Liver (tissue), 9 donors: ENCODE data around the gene FKTN. TPM values are rescaled to one million over a fixed set of nuclear protein-coding genes. Genes with fewer than 3 reads are reported as not detected.

Source experiments
- DNase-seq: peaks from one replicate; pipeline ENCODE4 v3.0.0-alpha.2; 2017; ENCODE audit warnings: low spot score
- H3K27ac ChIP-seq, 2 donors: one replicate each; pipeline ENCODE4 v1.7.0; 2013; ENCODE audit warnings: inconsistent platforms in 2 of 2, low read length in 2 of 2, control low read depth in 1 of 2, low read depth in 1 of 2, mild to moderate bottlenecking in 1 of 2
- H3K27me3 ChIP-seq, 4 donors: one replicate each; pipeline versions ENCODE4 v1.6.1 to v1.7.0; 2013; ENCODE audit warnings: low read length in 3 of 4, inconsistent platforms in 1 of 4, mild to moderate bottlenecking in 1 of 4, moderate library complexity in 1 of 4; ENCODE audit not compliant: control insufficient read depth in 4 of 4, insufficient read depth in 4 of 4
- H3K36me3 ChIP-seq, 4 donors: one replicate each; pipeline versions ENCODE4 v1.6.1 to v1.7.0; 2013; ENCODE audit warnings: low read length in 3 of 4, mild to moderate bottlenecking in 3 of 4, low read depth in 1 of 4, moderate library complexity in 1 of 4; ENCODE audit not compliant: control insufficient read depth in 4 of 4, insufficient read depth in 3 of 4
- H3K4me1 ChIP-seq, 4 donors: one replicate each; pipeline versions ENCODE4 v1.6.1 to v1.7.0; 2013; ENCODE audit warnings: low read length in 3 of 4, mild to moderate bottlenecking in 3 of 4, moderate library complexity in 1 of 4; ENCODE audit not compliant: control insufficient read depth in 4 of 4, insufficient read depth in 4 of 4
- H3K4me3 ChIP-seq, 3 donors: one replicate each; pipeline versions ENCODE4 v1.6.1 to v1.7.0; 2013; ENCODE audit warnings: low read length in 3 of 3, control low read depth in 1 of 3, low read depth in 1 of 3, mild to moderate bottlenecking in 1 of 3
- H3K9ac ChIP-seq, 2 donors: one replicate each; pipeline ENCODE4 v1.7.0; 2013; ENCODE audit warnings: low read length in 2 of 2, mild to moderate bottlenecking in 2 of 2, moderate library complexity in 2 of 2, control low read depth in 1 of 2, low read depth in 1 of 2
- H3K9me3 ChIP-seq, 4 donors: one replicate each; pipeline versions ENCODE4 v1.6.1 to v1.7.0; 2013; ENCODE audit warnings: low read length in 3 of 4; ENCODE audit not compliant: control insufficient read depth in 4 of 4
- EGR1 ChIP-seq, 2 donors: IDR thresholded peaks; 2 replicates each; pipeline ENCODE4 v1.6.1; 2016 to 2018; ENCODE audit warnings: antibody characterized with exemption in 2 of 2, low read depth in 2 of 2
- FOXA1 ChIP-seq: IDR thresholded peaks from 2 replicates; pipeline ENCODE4 v1.6.1; 2016; ENCODE audit warnings: antibody characterized with exemption
- FOXA2 ChIP-seq: IDR thresholded peaks from 2 replicates; pipeline ENCODE4 v1.6.1; 2016; ENCODE audit warnings: antibody characterized with exemption
- GABPA ChIP-seq, 2 donors: IDR thresholded peaks in 1 of 2; conservative IDR thresholded peaks in 1 of 2; 2 replicates each; pipeline ENCODE4 v1.6.1; 2016; ENCODE audit warnings: antibody characterized with exemption in 2 of 2, mild to moderate bottlenecking in 1 of 2, moderate library complexity in 1 of 2
- HNF4A ChIP-seq, 2 donors: conservative IDR thresholded peaks; 2 replicates each; pipeline ENCODE4 v1.6.1; 2016; ENCODE audit warnings: antibody characterized with exemption in 2 of 2, mild to moderate bottlenecking in 2 of 2
- HNF4G ChIP-seq: IDR thresholded peaks from 2 replicates; pipeline ENCODE4 v1.6.1; 2016; ENCODE audit warnings: antibody characterized with exemption
- JUND ChIP-seq, 2 donors: IDR thresholded peaks; 2 replicates each; pipeline ENCODE4 v1.6.1; 2016; ENCODE audit warnings: antibody characterized with exemption in 2 of 2
- NR2F2 ChIP-seq: IDR thresholded peaks from 2 replicates; pipeline ENCODE4 v1.6.1; 2016; ENCODE audit warnings: antibody characterized with exemption
- RAD21 ChIP-seq, 2 donors: IDR thresholded peaks; 2 replicates each; pipeline ENCODE4 v1.6.1; 2016; ENCODE audit warnings: antibody characterized with exemption in 2 of 2, mild to moderate bottlenecking in 2 of 2
- RXRA ChIP-seq, 2 donors: IDR thresholded peaks; 2 replicates each; pipeline ENCODE4 v1.6.1; 2017 to 2018; ENCODE audit warnings: antibody characterized with exemption in 2 of 2, mild to moderate bottlenecking in 1 of 2
- TAF1 ChIP-seq: conservative IDR thresholded peaks from 2 replicates; pipeline ENCODE4 v1.6.1; 2016; ENCODE audit warnings: antibody characterized with exemption, mild to moderate bottlenecking
- YY1 ChIP-seq: IDR thresholded peaks from 2 replicates; pipeline ENCODE4 v1.6.1; 2016; ENCODE audit warnings: antibody characterized with exemption, mild to moderate bottlenecking
- WGBS: extraction: QIAGEN DNeasy Blood & Tissue Kit; methylation state at CpG from one replicate; pipeline ENCODE4 v1.1.7; 2013; 5-methylcytosine and 5-hydroxymethylcytosine counted together
- polyA plus RNA-seq, 2 donors: library from polyadenylated mRNA; stranded (reverse) in 1 of 2; unstranded in 1 of 2; fragments of 200-250 nt in 1 of 2; fragments of >200 nt in 1 of 2; fragmentation: Nextera tagmentation in 1 of 2; extraction: Ambion mirVana in 1 of 2; gene quantifications; one replicate each; pipeline versions ENCODE4 v1.2.1 to v1.2.3, GENCODE V29; 2013 to 2015
- total RNA-seq, 2 donors: library from RNA; depleted of rRNA; stranded (reverse); fragments of >200 nt; gene quantifications; one replicate each; pipeline ENCODE4 v1.2.3, GENCODE V29; 2014
- TF ChIP-seq, protein P1 (sequence below): IDR thresholded peaks from 2 replicates; pipeline ENCODE4 v1.6.1; 2016; ENCODE audit warnings: antibody characterized with exemption
- TF ChIP-seq, protein P2 (sequence below): fragments of 150-350 bp; IDR thresholded peaks from 2 replicates; pipeline ENCODE4 v1.5.1; 2017; ENCODE audit warnings: improper control_type of control experiment, low read depth, low read length; ENCODE audit not compliant: missing input control
- TF ChIP-seq, protein P3 (sequence below): IDR thresholded peaks from 2 replicates; pipeline ENCODE4 v1.6.1; 2016; ENCODE audit warnings: antibody characterized with exemption
- TF ChIP-seq, protein P4 (sequence below): IDR thresholded peaks from 2 replicates; pipeline ENCODE4 v1.6.1; 2016; ENCODE audit warnings: antibody characterized with exemption, mild to moderate bottlenecking
- TF ChIP-seq, protein P5 (sequence below): IDR thresholded peaks from 2 replicates; pipeline ENCODE4 v1.6.1; 2016; ENCODE audit warnings: antibody characterized with exemption
- donor health status: healthy.
- donor health status: healthy.
- donor health status: healthy.
- donor health status: healthy.
- donor health status: healthy.

Gene FKTN
- total and polyA plus RNA-seq, 4 donors: 2.0 to 8.7 (median 4.5) TPM

DNA sequence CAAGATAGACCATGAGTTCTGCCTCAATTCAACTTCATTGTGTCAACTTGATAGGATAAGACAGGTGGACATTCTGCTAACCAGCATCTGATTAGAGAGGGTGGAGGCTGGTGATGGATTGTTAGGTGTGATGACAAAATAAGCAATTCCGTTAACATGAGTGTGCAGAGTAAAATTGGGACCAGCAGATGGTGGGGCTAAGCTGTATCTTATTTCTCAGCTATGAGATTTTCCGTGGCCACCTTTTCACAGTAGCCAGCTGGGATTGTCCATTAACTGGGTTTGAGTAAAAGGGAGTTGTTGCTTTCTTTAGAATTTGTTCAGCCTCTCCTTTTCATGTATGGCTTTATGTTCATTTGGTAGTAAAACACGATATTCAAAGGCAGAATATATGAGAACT is 75.5 kb downstream of the FKTN start:
- no peak for DNase-seq

DNA sequence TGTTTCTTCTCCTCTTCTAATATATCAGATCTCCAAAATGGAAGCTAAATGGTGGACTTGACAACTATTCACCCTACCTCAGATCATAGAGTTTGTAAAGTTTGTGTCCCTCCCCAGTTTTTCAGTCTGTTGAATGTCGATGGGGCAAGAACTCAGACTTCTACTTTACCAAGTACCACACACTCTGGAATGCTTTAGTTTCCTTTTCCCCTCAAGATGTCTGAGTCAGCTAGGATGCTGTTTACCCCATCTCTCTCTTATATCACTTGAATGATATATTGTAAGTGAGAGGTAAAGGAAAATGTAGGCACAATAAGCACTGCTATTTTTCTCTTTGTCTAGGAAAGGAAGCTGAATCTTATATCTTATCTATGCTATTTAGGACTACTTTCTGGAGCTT is 78.4 kb downstream of the FKTN start:
- 96% methylated on average over 1 of the region's 1 CpG for WGBS
- peaks cover 0 to 2% (median 0%) of the 10 kb centered on the region in 4 donors for H3K36me3 ChIP-seq
- H3K4me3 ChIP-seq: no peak overlapping the region
- H3K4me1 ChIP-seq: no peaks in the 10 kb centered on the region
- H3K9me3 ChIP-seq: no peaks in the 10 kb centered on the region
- DNase-seq: no peak
- no peaks in the 10 kb centered on the region for H3K27me3 ChIP-seq
- H3K9ac ChIP-seq: no peak overlapping the region
- no peak overlapping the region for H3K27ac ChIP-seq
- TF ChIP-seq HNF4G: no peak
- TF ChIP-seq, protein P1, sequence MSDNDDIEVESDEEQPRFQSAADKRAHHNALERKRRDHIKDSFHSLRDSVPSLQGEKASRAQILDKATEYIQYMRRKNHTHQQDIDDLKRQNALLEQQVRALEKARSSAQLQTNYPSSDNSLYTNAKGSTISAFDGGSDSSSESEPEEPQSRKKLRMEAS: no peak
- no peak for TF ChIP-seq JUND (IDR thresholded peaks at IDR 0.05)
- no peak for TF ChIP-seq RAD21 (IDR thresholded peaks at IDR 0.05)
- TF ChIP-seq HNF4A (conservative IDR thresholded peaks at IDR 0.05): no peak
- TF ChIP-seq EGR1 (IDR thresholded peaks at IDR 0.05; ENCODE audit: low read depth in 2 of 2): no peak
- no peak for TF ChIP-seq TAF1
- TF ChIP-seq NR2F2: no peak
- no peak for TF ChIP-seq RXRA (IDR thresholded peaks at IDR 0.05)
- TF ChIP-seq FOXA1: no peak
- TF ChIP-seq, protein P2, sequence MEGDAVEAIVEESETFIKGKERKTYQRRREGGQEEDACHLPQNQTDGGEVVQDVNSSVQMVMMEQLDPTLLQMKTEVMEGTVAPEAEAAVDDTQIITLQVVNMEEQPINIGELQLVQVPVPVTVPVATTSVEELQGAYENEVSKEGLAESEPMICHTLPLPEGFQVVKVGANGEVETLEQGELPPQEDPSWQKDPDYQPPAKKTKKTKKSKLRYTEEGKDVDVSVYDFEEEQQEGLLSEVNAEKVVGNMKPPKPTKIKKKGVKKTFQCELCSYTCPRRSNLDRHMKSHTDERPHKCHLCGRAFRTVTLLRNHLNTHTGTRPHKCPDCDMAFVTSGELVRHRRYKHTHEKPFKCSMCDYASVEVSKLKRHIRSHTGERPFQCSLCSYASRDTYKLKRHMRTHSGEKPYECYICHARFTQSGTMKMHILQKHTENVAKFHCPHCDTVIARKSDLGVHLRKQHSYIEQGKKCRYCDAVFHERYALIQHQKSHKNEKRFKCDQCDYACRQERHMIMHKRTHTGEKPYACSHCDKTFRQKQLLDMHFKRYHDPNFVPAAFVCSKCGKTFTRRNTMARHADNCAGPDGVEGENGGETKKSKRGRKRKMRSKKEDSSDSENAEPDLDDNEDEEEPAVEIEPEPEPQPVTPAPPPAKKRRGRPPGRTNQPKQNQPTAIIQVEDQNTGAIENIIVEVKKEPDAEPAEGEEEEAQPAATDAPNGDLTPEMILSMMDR: no peak
- TF ChIP-seq, protein P3, sequence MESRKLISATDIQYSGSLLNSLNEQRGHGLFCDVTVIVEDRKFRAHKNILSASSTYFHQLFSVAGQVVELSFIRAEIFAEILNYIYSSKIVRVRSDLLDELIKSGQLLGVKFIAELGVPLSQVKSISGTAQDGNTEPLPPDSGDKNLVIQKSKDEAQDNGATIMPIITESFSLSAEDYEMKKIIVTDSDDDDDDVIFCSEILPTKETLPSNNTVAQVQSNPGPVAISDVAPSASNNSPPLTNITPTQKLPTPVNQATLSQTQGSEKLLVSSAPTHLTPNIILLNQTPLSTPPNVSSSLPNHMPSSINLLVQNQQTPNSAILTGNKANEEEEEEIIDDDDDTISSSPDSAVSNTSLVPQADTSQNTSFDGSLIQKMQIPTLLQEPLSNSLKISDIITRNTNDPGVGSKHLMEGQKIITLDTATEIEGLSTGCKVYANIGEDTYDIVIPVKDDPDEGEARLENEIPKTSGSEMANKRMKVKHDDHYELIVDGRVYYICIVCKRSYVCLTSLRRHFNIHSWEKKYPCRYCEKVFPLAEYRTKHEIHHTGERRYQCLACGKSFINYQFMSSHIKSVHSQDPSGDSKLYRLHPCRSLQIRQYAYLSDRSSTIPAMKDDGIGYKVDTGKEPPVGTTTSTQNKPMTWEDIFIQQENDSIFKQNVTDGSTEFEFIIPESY: no peak
- no peak for TF ChIP-seq FOXA2

More for the DNA sequence above, 75.5 kb downstream of the FKTN start:
- peaks cover 0 to 2% (median 0%) of the 10 kb centered on the region in 4 donors for H3K36me3 ChIP-seq
- H3K4me1 ChIP-seq: no peaks in the 10 kb centered on the region
- TF ChIP-seq, protein P4, sequence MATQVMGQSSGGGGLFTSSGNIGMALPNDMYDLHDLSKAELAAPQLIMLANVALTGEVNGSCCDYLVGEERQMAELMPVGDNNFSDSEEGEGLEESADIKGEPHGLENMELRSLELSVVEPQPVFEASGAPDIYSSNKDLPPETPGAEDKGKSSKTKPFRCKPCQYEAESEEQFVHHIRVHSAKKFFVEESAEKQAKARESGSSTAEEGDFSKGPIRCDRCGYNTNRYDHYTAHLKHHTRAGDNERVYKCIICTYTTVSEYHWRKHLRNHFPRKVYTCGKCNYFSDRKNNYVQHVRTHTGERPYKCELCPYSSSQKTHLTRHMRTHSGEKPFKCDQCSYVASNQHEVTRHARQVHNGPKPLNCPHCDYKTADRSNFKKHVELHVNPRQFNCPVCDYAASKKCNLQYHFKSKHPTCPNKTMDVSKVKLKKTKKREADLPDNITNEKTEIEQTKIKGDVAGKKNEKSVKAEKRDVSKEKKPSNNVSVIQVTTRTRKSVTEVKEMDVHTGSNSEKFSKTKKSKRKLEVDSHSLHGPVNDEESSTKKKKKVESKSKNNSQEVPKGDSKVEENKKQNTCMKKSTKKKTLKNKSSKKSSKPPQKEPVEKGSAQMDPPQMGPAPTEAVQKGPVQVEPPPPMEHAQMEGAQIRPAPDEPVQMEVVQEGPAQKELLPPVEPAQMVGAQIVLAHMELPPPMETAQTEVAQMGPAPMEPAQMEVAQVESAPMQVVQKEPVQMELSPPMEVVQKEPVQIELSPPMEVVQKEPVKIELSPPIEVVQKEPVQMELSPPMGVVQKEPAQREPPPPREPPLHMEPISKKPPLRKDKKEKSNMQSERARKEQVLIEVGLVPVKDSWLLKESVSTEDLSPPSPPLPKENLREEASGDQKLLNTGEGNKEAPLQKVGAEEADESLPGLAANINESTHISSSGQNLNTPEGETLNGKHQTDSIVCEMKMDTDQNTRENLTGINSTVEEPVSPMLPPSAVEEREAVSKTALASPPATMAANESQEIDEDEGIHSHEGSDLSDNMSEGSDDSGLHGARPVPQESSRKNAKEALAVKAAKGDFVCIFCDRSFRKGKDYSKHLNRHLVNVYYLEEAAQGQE: no peak
- TF ChIP-seq HNF4A (conservative IDR thresholded peaks at IDR 0.05) (no peak), TAF1 (no peak), FOXA2 (no peak), YY1 (no peak), JUND (IDR thresholded peaks at IDR 0.05) (no peak), FOXA1 (no peak), GABPA (IDR thresholded peaks at IDR 0.05 in 1 of 2, conservative IDR thresholded peaks at IDR 0.05 in 1 of 2) (no peak), EGR1 (IDR thresholded peaks at IDR 0.05; ENCODE audit: low read depth in 2 of 2) (no peak), RAD21 (IDR thresholded peaks at IDR 0.05) (no peak)
- TF ChIP-seq, protein P1: no peak
- TF ChIP-seq, protein P2: no peak
- TF ChIP-seq, protein P5, sequence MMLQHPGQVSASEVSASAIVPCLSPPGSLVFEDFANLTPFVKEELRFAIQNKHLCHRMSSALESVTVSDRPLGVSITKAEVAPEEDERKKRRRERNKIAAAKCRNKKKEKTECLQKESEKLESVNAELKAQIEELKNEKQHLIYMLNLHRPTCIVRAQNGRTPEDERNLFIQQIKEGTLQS: no peak
- H3K4me3 ChIP-seq: no peak overlapping the region
- H3K9me3 ChIP-seq: no peaks in the 10 kb centered on the region
- whole genome bisulfite sequencing: 94% methylated on average over 3 of the region's 3 CpGs
- no peak overlapping the region for H3K27ac ChIP-seq
- no peak overlapping the region for H3K9ac ChIP-seq
- H3K27me3 ChIP-seq: no peaks in the 10 kb centered on the region
